Mononuclear cell (primary cell): ENCODE measurements around the gene FCN2. TPM values are rescaled to one million over a fixed set of nuclear protein-coding genes. Genes with fewer than 3 reads are reported as not detected.

Source experiments
- H3K27me3 ChIP-seq: 2 replicates; pipeline ENCODE4 v1.6.0; 2011; ENCODE audit warnings: low read length, control low read depth; ENCODE audit not compliant: insufficient read depth
- H3K4me1 ChIP-seq: 2 replicates; pipeline ENCODE4 v1.5.1; 2011; ENCODE audit warnings: mild to moderate bottlenecking, low read length, control low read depth; ENCODE audit not compliant: insufficient read depth
- H3K4me3 ChIP-seq: 2 replicates; pipeline ENCODE4 v1.5.1; 2011; ENCODE audit warnings: mild to moderate bottlenecking, low read length, moderate library complexity
- H3K9me3 ChIP-seq: 2 replicates; pipeline ENCODE4 v1.5.1; 2011; ENCODE audit warnings: low read depth, mild to moderate bottlenecking, control low read depth, low read length
- total RNA-seq: library from RNA; depleted of rRNA; stranded (reverse); fragments of >200 nt; gene quantifications from one replicate; pipeline ENCODE4 v1.2.3, GENCODE V29; 2012

FCN2 gene
- total RNA-seq, 1 donor = not detected

DNA sequence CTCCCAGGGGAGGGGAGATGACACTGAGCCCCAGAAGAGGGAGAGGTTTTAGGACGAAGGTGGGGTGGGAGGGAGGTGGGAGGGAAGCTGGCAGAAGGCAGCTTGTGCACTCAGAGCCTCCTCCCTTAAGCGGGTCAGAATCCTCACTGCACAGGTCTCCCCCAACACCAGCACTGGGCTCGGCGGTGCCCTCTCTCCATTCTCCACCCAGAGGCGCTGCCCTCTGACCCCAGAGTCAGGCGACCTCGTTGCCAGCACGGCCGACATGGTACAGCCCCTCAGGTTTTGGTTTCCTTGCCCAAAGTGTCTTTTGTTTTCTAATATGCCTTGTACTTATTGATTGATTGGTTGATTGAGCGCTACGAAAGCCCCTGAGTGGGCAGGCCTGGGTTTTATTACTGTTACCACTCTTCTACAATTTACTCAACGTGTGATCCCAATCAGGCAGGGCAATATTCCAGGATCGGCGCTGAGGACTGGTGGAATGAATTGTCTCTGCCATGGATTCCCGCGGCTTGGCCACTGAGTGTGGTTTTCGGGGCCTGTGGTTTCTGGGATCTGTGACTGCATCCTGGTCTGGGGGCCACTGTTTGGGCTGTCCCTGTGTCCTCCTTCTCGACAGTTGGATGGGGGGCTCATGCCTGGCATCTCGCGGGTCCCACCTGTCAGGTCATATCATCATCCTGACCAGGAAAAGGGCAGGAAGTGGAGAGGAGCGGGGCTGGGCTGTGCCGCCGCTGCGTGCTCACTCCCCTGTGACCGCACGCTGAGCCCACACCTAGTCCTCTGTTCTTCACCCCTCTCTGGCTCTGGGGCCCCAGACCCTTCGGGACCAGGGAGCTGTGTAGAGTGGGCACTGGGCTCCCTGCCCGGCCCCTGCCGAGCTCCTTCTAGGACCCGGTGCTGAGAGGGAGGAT, 9.6 kb upstream of the FCN2 start:
- no peak overlapping the region for H3K4me3 ChIP-seq
- no peaks in the 10 kb centered on the region for H3K4me1 ChIP-seq
- no peaks in the 10 kb centered on the region for H3K9me3 ChIP-seq
- no peaks in the 10 kb centered on the region for H3K27me3 ChIP-seq

DNA sequence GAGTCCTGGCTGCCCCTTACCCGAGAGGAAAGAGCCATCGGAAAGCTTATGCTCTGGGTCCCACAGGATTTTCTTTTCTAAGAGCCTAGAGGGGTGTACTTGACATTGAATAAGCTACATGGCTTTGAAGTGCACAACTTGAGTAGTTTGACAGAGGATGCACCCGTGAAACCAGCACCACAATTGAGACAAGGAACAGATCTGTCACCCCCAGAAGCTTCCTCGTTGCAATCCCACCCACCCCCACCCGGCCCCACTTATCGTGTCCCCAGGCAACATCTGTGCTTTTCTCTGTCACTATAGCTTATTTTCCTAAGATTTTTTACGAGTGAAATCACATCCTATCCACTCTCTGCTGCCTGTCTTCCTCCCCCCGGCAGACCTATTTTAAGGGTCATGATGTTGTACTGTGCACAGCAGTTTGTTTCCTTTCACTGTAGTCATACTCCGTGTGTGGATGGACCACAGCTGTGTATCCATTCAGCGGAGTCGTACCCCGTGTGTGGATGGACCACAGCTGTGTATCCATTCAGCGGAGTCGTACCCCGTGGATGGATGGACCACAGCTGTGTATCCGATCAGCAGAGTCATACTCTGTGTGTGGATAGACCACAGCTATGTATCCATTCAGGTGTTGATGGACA, 8.8 kb upstream of the FCN2 start:
- Histone ChIP-seq H3K27me3 (no peaks in the 10 kb centered on the region), H3K4me3 (no peak overlapping the region), H3K4me1 (no peaks in the 10 kb centered on the region), H3K9me3 (no peaks in the 10 kb centered on the region)

DNA sequence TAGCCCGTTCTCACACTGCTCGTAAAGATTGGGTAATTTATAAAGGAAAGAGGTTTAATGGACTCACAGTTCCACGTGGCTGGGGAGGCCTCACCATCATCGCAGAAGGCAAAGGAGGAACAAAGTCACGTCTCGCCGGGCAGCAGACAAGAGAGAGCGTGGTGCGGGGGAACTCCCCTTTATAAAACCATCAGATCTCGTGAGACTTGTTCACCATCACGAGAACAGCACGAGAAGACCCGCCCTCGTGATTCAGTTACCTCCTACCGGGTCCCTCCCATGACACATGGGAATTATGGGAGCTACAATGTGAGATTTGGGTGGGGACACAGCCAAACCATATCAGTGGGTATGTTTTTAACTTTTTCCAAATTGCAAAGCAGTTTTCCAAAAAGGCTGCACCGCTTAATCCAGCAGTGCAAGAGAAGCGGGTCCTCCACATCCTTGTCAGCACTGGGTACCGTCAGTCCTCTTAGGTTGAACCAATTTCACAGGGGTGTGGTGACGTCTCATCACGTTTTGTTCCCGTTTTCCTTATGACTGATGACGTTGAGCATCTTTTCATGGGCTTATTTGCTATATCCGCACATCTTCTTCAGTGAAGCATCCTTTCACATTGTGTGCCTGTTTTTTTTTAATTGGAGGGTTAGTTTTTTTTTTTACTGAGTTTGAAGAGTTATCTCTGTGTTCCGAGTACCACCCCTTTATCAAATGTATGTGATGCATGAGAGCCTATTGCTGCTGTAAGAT, 8.0 kb upstream of the FCN2 start:
- H3K4me3 ChIP-seq = no peak overlapping the region
- no peaks in the 10 kb centered on the region for H3K9me3 ChIP-seq
- no peaks in the 10 kb centered on the region for H3K4me1 ChIP-seq
- H3K27me3 ChIP-seq = no peaks in the 10 kb centered on the region

DNA sequence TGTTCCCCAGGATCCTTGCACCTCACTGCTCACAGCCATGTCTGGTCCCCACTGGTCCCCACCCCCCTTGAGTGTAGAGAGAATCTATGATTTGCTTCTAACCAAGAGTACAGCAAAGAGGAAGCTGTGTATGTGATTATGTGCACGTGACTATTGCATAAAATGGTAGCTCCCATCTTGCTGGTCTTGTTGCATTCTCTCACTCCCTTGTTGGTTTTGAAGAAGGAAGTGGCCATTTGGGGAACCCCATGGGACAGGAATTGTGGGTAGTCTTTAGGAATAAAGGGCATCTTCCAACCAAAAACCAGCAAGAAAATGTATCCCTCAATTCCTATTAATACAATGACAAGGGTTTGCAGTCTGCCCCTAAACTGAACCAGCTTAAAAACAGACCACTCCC, 5.2 kb upstream of the FCN2 start:
- Histone ChIP-seq H3K27me3 (no peaks in the 10 kb centered on the region), H3K4me3 (no peak overlapping the region), H3K4me1 (no peaks in the 10 kb centered on the region), H3K9me3 (no peaks in the 10 kb centered on the region)

DNA sequence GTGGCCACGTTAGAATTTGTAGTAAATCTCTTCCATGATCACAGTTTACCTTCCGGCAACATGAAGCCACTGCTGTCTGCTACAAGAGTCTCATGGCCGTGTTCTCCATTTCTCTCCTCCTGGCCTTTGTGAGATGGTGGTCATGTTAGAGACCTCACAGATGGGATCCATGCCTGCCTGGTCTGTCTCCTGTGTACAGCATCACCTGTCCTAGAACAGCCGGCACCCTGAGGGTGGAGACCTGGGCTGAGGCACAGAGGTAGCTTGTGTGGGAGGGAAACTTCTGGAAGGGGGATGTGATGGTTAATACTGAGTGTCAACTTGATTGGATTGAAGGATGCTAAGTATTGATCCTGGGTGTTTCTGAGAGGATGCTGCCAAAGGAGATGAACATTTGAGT, 3.1 kb upstream of the FCN2 start:
- H3K9me3 ChIP-seq = no peaks in the 10 kb centered on the region
- H3K4me3 ChIP-seq = no peak overlapping the region
- no peaks in the 10 kb centered on the region for H3K4me1 ChIP-seq
- no peaks in the 10 kb centered on the region for H3K27me3 ChIP-seq

DNA sequence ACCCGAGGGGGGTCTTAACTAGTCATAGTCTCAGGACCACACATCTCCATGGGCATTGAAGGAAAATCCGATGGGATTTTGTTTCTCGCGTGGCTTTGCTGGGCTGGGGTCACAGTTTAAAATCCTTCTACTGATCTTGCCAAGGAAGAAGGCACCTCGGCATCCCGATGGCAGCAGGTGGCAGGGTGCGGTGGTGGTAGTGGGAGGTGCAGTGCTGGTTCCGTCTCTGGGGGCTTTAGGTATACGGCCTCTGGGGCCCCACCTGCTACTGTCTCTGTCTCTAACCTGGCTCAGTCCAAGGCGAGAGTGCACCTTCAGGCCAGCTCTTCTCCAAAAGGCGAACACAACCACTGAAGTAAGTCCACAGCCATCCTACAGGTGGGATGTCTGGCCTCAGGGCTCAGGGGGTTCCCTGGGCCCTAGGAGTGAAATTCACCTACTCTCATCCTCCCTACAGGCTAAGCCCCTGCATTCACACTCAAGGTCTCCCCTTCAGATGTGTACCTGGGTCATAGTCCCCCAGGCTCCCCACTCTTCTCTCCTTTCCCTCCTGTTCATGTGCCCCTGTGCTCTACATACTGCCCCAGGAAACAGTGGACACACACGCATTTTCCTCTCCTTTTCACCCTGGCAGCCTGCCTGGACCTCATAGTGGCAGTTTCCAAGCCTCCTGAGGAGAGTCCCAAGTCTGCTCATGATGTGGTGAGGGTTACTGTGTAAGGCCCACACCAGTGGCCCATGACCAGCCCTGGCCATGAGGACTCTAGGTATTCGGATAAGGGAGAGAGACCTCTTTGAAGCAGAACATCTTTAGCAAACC, 736 bp upstream of the FCN2 start:
- H3K27me3 ChIP-seq = no peaks in the 10 kb centered on the region
- no peaks in the 10 kb centered on the region for H3K4me1 ChIP-seq
- H3K9me3 ChIP-seq = no peaks in the 10 kb centered on the region
- H3K4me3 ChIP-seq = no peak overlapping the region

DNA sequence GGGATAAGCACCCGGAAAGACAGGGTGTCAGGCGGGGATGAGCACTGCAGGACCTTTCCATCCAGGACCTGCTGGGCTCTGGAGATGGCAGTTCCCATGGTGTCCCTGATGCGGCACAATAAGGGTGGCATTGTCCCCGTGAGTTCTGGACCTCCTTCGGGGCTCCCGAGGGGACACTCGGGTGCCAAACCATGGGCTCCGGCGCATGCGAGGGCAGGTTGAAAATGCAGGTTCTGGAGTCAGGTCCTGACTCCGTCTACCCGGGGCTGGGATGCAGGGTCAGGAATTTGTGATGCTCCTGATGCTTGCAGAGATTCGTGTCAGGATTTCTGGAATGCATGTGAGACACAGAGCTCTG, 682 bp downstream of the FCN2 start:
- H3K4me3 ChIP-seq = no peak overlapping the region

DNA sequence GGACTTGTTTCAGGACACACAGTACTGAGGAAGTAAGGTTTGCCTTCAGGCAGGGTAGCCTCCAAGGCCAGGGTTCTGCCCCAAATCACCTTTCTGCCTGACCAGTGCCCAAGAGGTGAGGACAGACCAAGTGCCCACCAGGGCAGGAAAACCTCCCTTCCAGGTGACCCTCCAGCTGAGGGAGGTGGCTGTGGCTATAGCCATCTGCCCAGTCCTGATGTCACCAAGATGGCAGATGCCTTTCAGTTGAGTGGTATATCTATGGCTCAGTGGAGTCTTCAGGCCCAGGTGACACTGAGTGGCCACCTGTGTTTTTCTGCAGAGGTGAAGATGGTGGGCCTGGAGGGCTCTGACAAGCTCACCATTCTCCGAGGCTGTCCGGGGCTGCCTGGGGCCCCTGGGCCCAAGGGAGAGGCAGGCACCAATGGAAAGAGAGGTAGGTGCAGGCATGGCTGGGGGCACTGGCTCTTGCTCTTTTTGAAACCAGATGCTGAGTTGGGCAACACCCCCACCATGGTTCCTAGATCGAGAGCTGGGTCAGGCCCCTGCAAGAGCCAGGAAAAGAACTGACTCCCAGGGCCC, 1.7 kb downstream of the FCN2 start:
- no peaks in the 10 kb centered on the region for H3K9me3 ChIP-seq
- H3K27me3 ChIP-seq = no peaks in the 10 kb centered on the region

More for the DNA sequence above, 682 bp downstream of the FCN2 start:
- H3K4me1 ChIP-seq = no peaks in the 10 kb centered on the region
- no peaks in the 10 kb centered on the region for H3K27me3 ChIP-seq
- H3K9me3 ChIP-seq = no peaks in the 10 kb centered on the region

DNA sequence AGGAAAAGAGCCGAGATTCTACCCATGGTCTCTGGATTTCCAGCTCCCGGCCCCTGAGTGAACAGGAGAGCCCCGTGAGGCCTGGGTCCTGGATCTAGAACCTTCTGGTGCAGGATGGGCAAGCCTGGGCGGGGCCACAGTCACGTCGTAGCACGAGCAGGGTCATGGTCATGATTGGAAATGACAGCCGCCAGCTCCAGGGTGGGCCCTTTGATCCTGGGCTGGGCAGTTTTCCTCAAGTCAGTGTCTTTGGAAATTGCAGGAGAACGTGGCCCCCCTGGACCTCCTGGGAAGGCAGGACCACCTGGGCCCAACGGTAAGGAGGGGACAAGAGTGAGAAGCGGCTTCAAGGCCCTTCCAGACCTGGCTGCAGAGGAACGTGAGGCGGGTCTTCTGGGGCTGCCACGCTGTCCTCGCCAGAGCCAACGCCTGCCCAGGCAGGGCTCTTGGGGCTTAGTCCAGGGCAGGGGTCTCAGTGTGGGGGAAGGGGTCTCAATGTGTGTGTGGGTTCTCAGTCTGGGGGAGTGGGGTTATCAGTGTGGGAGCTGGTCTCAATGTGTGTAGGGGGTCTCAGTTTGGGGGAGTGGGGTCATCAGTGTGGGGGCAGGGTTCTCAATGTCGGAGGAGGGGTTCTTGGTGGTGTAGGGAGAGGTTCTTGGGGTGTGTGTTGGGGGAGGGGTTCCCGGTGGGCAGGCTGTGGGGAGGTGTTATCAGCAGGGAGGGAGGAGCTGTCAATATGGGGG, 2.6 kb downstream of the FCN2 start:
- no peaks in the 10 kb centered on the region for H3K27me3 ChIP-seq
- H3K4me3 ChIP-seq = no peak overlapping the region
- peaks cover 8% of the 10 kb centered on the region for H3K4me1 ChIP-seq
- H3K9me3 ChIP-seq = no peaks in the 10 kb centered on the region

More for the DNA sequence above, 1.7 kb downstream of the FCN2 start:
- H3K4me3 ChIP-seq = no peak overlapping the region
- no peaks in the 10 kb centered on the region for H3K4me1 ChIP-seq

DNA sequence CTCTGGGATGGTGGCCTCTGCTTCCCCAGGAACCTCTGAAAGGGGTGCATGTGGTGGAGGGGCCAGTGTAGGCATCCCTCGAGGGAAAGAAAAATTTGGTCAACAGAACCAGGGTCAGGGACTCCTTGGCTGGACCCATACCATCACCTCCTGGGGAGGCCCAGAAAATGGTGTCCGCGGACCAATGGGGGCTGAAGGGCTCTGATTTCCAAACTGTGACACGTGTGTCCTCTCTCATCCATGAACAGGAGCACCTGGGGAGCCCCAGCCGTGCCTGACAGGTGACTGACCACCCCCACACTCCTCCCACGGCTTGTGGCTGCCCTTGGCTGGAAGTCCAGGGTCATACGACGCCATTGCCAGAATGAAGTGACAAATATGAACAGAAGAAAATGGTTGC, 3.9 kb downstream of the FCN2 start:
- no peaks in the 10 kb centered on the region for H3K27me3 ChIP-seq
- H3K4me1 ChIP-seq = peaks cover 8% of the 10 kb centered on the region
- H3K9me3 ChIP-seq = no peaks in the 10 kb centered on the region
- H3K4me3 ChIP-seq = no peak overlapping the region

DNA sequence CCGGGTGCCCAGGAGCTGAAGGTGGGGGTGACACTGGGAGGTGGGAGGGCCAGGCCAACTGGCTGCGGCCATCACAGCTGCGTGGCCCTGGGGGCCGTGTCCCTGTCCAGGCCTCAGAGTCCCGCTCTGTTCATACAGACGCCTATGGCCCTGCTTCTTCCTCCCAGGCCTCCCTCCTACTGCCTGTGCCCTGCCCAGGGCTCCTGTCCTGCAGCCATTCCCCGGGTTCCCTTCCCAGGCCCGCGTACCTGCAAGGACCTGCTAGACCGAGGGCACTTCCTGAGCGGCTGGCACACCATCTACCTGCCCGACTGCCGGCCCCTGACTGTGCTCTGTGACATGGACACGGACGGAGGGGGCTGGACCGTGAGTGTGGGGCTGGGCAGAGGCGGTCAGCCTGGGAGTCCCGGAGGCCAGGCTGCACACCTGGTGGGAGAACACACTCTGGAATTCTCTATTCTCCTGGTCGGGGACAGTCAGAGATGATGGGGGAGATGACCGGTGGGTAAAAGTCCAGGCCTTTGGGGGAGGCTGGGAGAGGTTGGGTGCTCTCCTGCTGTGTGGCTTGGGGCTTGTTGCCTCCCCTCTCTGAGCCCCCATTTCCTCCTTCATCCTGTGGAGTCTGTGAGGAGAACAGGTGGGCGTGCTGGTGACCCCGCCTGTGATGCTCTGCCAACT, 4.5 kb downstream of the FCN2 start:
- Histone ChIP-seq H3K4me3 (no peak overlapping the region), H3K27me3 (no peaks in the 10 kb centered on the region), H3K4me1 (peaks cover 8% of the 10 kb centered on the region), H3K9me3 (no peaks in the 10 kb centered on the region)

DNA sequence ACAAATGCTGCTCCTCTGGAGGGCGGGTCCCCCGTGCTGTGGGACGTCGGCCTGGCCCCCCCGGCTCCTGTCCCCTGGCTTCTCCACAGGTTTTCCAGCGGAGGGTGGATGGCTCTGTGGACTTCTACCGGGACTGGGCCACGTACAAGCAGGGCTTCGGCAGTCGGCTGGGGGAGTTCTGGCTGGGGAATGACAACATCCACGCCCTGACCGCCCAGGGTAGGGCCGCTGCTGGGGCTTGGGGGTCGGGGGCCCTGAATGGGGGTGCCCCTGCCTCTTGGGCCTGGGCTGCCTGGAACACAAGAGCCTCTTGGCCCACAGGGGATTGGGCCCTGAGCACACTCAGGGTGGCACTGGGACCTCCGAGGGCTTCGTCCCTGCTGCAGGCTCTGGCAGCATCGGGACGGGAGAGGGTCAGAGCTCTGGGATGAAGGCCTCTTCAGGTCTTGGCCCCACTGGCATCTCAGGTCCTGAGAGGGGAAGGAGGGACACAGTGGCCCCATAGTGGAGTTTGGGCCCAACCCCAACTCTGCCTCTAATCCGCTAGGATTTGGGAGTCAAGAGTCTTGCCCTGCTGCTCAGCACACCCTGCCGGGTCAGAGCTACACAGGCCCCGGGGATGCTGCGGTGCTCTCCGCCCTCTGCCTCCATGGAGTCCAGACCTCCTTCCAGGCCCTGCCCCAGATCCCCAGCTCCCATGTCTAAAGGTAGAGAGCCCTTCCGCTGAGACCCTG, 5.2 kb downstream of the FCN2 start:
- no peak overlapping the region for H3K4me3 ChIP-seq
- no peaks in the 10 kb centered on the region for H3K27me3 ChIP-seq
- no peaks in the 10 kb centered on the region for H3K9me3 ChIP-seq
- H3K4me1 ChIP-seq = peaks cover 9% of the 10 kb centered on the region

DNA sequence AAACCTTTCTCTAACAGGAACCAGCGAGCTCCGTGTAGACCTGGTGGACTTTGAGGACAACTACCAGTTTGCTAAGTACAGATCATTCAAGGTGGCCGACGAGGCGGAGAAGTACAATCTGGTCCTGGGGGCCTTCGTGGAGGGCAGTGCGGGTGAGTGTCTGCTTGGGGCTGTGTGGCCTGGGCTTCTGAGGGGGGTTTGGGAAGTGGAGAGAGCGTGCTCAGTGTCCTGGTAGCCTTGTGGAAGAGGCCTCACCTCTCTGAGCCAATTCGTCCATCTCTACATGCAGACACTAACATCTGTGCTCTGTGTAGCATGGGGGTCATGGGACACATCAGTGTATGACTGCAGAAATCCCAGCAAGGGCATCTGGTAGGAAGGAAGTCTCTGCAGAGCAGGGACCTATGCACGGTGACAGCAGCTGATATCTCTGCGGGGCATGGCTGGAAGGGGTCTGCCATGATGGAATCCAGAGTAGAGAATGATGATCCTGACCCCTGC, 5.9 kb downstream of the FCN2 start:
- Histone ChIP-seq H3K4me3 (no peak overlapping the region), H3K27me3 (no peaks in the 10 kb centered on the region), H3K4me1 (peaks cover 15% of the 10 kb centered on the region), H3K9me3 (no peaks in the 10 kb centered on the region)
